Adrenal gland (tissue), 12 donors: ENCODE measurements around the gene TRAK1. TPM values are rescaled to one million over a fixed set of nuclear protein-coding genes. Genes with fewer than 3 reads are reported as not detected.

ENCODE experiments used
- DNase-seq, 7 donors: peaks; one replicate each; pipeline ENCODE4 v3.0.0-alpha.2; 2019 to 2020
- H3K27ac ChIP-seq, 5 donors: fragments of 200-600 bp; sonication (generic) in 4 of 5; 1 replicate in 3 of 5; 2 replicates in 2 of 5; pipeline versions ENCODE4 v1.5.1 to v1.8.0; 2016 to 2020; ENCODE audit warnings: mild to moderate bottlenecking in 1 of 5
- H3K27me3 ChIP-seq: fragments of 200-600 bp; 2 replicates; pipeline ENCODE4 v1.8.0; 2021
- H3K36me3 ChIP-seq, 2 donors: fragments of 200-600 bp; replicated peaks in 1 of 2; 1 replicate in 1 of 2; 2 replicates in 1 of 2; pipeline versions ENCODE4 v1.5.1 to v1.8.0; 2018 to 2022
- H3K4me1 ChIP-seq, 2 donors: fragments of 200-600 bp; replicated peaks in 1 of 2; 1 replicate in 1 of 2; 2 replicates in 1 of 2; pipeline versions ENCODE4 v1.5.1 to v1.8.0; 2018 to 2021
- H3K4me3 ChIP-seq, 4 donors: fragments of 200-600 bp; sonication (generic) in 3 of 4; one replicate each; pipeline ENCODE4 v1.5.1; 2016 to 2018
- H3K9me3 ChIP-seq, 3 donors: fragments of 200-600 bp; sonication (generic) in 1 of 3; replicated peaks in 1 of 3; 1 replicate in 2 of 3; 2 replicates in 1 of 3; pipeline versions ENCODE4 v1.5.1 to v1.8.0; 2016 to 2021
- POLR2A ChIP-seq, 2 donors: fragments of 450-650 bp; IDR thresholded peaks; one replicate each; pipeline ENCODE4 v1.6.1; 2017; ENCODE audit warnings: antibody characterized with exemption in 2 of 2, mild to moderate bottlenecking in 2 of 2, moderate library complexity in 1 of 2
- WGBS, 4 donors: extraction: QIAGEN DNeasy Blood & Tissue Kit in 2 of 4; methylation state at CpG; one replicate each; pipeline versions ENCODE4 v1.1.5 to v1.1.7; 2013 to 2017; 5-methylcytosine and 5-hydroxymethylcytosine counted together
- intact Hi-C, 2 donors: fragments of 100-400 bp; cut with DNase I; formaldehyde crosslinking; loops; one replicate each; pipeline versions ENCODE4 v1.14.1 to v1.15.0; 2022 to 2023
- polyA plus RNA-seq, 3 donors: library from polyadenylated mRNA; stranded (reverse); fragments of 200-250 nt in 2 of 3; fragments of 350-450 nt in 1 of 3; fragmentation: Illumina TruSeq in 1 of 3; extraction: RNeasy Lipid Tissue Mini Kit (QIAGEN cat#74804) in 1 of 3; gene quantifications; one replicate each; pipeline ENCODE4 v1.2.3, GENCODE V29; 2013 to 2014
- total RNA-seq, 9 donors: library from RNA; depleted of rRNA in 4 of 9; stranded (reverse); fragments of >200 nt in 4 of 9; fragments of 120-200 nt in 1 of 9; fragmentation: NEBNext Ultra II Directional in 1 of 9; extraction: Animal tissue kit (Norgen Biotek cat#: 25700) in 1 of 9; gene quantifications; one replicate each; pipeline versions ENCODE4 v1.1.0 to v1.2.4, GENCODE V29; 2013 to 2023
- TF ChIP-seq, protein P1 (sequence below), 6 experiments: fragments of 450-650 bp in 4 of 6; fragments of 200-600 bp in 2 of 6; sonication (generic) in 1 of 6; IDR thresholded peaks; 1 replicate in 5 of 6; 2 replicates in 1 of 6; pipeline versions ENCODE4 v1.5.1 to v1.8.0; 2016 to 2021; ENCODE audit warnings: antibody characterized with exemption in 6 of 6, mild to moderate bottlenecking in 2 of 6, moderate library complexity in 1 of 6
- donor health status: healthy with polysubstance abuse.
- donor health status: Bipolar disorder and iron deficiency.
- donor health status: DM: yes; HTN: yes; CAD: no.
- donor health status: DM: no; HTN: no; CAD: no.
- donor health status: DM: no; HTN: no; CAD: no.
- donor health status: DM: yes; HTN: yes; CAD: no.

The TRAK1 gene
- total and polyA plus RNA-seq, 12 donors = 13.1 to 38.1 (median 26.4) TPM

DNA sequence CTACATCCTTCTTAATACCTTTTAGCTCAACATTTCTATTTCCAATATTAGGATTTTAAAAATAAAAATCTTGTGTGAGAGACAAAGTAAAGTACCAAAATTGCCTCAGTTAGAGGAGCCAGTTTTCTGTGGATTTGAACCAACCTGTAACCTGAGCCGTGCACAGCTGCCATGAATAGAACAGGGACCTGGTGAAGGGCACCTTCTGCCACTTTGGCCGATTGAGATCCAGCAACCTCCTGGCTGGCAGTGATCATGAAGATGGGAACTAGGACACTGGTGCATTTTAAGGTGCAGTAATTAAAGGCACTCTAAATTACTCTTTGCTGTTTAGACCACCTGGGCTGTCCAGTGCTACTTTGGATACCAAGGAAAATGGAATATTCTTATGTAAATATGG, 34.3 kb upstream of the TRAK1 start:
- H3K27me3 ChIP-seq = no peaks in the 10 kb centered on the region
- H3K27ac ChIP-seq = no peak overlapping the region
- WGBS, 4 donors = 85 to 89% (median 87%) methylated on average over 2 of the region's 2 CpGs
- no peaks in the 10 kb centered on the region for H3K9me3 ChIP-seq
- intact Hi-C loops = no loop called here
- H3K4me3 ChIP-seq = no peak overlapping the region
- TF ChIP-seq POLR2A (IDR thresholded peaks at IDR 0.05) = no peak
- TF ChIP-seq, protein P1, sequence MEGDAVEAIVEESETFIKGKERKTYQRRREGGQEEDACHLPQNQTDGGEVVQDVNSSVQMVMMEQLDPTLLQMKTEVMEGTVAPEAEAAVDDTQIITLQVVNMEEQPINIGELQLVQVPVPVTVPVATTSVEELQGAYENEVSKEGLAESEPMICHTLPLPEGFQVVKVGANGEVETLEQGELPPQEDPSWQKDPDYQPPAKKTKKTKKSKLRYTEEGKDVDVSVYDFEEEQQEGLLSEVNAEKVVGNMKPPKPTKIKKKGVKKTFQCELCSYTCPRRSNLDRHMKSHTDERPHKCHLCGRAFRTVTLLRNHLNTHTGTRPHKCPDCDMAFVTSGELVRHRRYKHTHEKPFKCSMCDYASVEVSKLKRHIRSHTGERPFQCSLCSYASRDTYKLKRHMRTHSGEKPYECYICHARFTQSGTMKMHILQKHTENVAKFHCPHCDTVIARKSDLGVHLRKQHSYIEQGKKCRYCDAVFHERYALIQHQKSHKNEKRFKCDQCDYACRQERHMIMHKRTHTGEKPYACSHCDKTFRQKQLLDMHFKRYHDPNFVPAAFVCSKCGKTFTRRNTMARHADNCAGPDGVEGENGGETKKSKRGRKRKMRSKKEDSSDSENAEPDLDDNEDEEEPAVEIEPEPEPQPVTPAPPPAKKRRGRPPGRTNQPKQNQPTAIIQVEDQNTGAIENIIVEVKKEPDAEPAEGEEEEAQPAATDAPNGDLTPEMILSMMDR (IDR thresholded peaks at IDR 0.05) = no peak
- peak in 1 of 7 donors; percentile 5 for DNase-seq
- H3K36me3 ChIP-seq = no peaks in the 10 kb centered on the region
- peaks cover 19 to 30% of the 10 kb centered on the region in 2 donors for H3K4me1 ChIP-seq

DNA sequence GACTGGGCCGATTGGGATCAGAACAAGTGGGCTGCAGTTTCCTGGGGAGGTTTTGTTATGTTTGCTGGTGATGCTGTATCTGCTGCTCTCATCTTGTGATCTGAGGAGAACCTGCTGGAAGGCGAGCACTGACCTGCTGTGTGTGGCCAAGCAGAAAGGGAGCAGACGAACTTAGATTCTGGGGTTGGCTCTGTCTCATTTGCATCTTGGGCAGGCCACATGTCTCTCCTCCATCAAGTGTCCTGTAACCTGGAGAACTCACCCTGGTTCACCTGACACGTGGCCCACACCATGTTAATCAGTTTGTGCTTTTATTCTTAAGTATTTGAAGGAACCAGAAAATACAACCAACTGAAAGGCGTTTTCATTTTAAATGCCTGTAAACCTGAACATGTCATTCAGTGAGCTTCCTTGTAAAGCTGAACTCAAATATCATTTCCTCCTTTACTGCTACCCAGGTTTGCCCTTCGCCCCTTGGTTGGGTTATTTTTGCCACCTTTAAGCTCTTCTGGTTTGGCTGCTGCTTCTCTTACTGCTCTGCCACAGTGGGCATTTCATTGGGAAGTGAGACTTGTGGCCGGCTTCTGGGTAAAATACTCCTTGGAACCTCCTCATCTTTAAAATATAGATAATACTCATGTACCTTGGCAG, 33.5 kb upstream of the TRAK1 start:
- Histone ChIP-seq H3K27me3 (no peaks in the 10 kb centered on the region), H3K4me1 (peaks cover 11 to 30% of the 10 kb centered on the region in 2 donors)
- intact Hi-C loops = no loop called here

DNA sequence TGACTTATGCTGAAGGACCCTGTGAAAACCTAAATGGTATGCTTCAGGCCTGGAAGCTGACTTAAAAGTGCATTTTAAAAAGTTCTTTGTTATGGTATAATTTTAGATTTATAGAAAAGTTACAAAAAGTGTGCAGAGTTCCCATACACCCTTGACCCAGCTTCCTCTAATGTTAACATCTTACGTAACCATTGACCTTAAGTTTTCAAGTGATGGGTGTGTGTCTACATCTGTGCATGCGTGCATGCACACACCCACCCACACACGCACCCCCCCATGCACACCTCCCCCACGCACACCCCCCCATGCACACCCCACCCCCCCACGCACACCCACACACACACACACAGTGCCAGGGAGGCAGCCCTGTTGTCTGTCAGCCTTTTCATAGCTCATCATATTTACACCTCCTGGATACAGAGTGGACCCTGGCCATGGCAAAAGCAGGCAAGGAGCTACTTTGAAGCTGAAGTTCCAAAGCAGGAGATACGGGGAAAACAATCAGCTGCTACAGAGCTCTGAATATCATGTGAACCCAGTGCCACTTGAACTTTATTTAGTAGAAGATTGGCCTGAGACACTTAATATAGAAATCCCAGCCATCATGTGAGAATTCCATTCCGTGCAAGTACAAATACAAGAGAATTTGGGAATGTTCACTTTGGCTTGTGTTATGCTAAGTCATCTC, 30.0 kb upstream of the TRAK1 start:
- no peak for TF ChIP-seq POLR2A (IDR thresholded peaks at IDR 0.05)
- TF ChIP-seq, protein P1 (IDR thresholded peaks at IDR 0.05) = no peak
- Histone ChIP-seq H3K27me3 (no peaks in the 10 kb centered on the region), H3K4me1 (peaks cover 5 to 38% of the 10 kb centered on the region in 2 donors), H3K9me3 (no peaks in the 10 kb centered on the region), H3K4me3 (no peak overlapping the region), H3K36me3 (no peaks in the 10 kb centered on the region), H3K27ac (peak overlapping the region in 4 of 5 donors; percentile 63 to 91 (median 71))
- DNase-seq = no peak
- WGBS, 4 donors = 12 to 34% (median 24%) methylated on average over 7 of the region's 7 CpGs
- intact Hi-C loops = no loop called here

More for the DNA sequence above, 33.5 kb upstream of the TRAK1 start:
- 81 to 89% (median 85%) methylated on average over 7 of the region's 7 CpGs for WGBS, 4 donors
- peak in 1 of 7 donors; percentile 9 for DNase-seq
- no peak overlapping the region for H3K4me3 ChIP-seq
- TF ChIP-seq, protein P1 (IDR thresholded peaks at IDR 0.05) = no peak
- no peak for TF ChIP-seq POLR2A (IDR thresholded peaks at IDR 0.05)
- no peaks in the 10 kb centered on the region for H3K9me3 ChIP-seq
- H3K27ac ChIP-seq = no peak overlapping the region
- no peaks in the 10 kb centered on the region for H3K36me3 ChIP-seq

DNA sequence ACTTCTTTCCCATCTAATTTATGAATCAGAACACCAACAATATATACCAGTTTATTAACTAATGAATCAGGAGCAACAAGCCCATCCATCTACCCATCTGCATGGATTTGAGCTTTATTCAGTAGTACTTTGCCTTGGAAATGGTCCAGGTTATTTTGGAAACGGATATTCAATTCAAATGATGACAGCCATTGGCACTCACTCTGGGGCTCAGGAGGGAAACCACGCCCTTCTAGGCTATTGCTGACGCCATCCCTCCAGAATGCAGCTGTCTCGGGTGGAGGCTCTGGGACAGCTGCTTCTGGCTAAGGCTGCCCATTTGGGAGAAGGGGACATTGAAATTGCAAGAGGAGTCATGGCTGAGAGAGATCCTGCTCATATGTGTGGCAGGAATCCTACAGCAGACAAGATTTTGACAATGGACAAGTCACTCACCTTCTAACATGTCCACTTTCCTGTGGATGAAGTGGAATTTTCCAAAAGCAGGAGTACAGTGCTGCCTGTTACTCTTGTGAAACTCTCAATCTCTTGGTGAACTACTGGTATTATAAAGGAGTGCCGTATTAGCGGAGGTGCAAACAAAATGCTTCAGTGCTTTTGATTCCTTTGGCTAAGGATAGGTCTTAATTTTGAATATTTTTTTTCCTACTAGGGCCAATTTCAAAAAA, 29.3 kb upstream of the TRAK1 start:
- intact Hi-C loops = no loop called here
- no peaks in the 10 kb centered on the region for H3K9me3 ChIP-seq
- H3K27me3 ChIP-seq = no peaks in the 10 kb centered on the region
- WGBS, 4 donors = 33 to 40% (median 35%) methylated on average over 5 to 6 of the region's 6 CpGs
- H3K4me3 ChIP-seq = no peak overlapping the region
- TF ChIP-seq, protein P1 (IDR thresholded peaks at IDR 0.05) = no peak
- TF ChIP-seq POLR2A (IDR thresholded peaks at IDR 0.05) = peak in 1 of 2 donors; percentile 60
- no peaks in the 10 kb centered on the region for H3K36me3 ChIP-seq
- H3K27ac ChIP-seq = peak overlapping the region; percentile 3 to 91 (median 70)
- peak; percentile 57 to 91 (median 83) for DNase-seq
- peaks cover 5 to 45% of the 10 kb centered on the region in 2 donors for H3K4me1 ChIP-seq
